Measurements from ENCODE around the gene MYO3B.

The MYO3B gene

DNA sequence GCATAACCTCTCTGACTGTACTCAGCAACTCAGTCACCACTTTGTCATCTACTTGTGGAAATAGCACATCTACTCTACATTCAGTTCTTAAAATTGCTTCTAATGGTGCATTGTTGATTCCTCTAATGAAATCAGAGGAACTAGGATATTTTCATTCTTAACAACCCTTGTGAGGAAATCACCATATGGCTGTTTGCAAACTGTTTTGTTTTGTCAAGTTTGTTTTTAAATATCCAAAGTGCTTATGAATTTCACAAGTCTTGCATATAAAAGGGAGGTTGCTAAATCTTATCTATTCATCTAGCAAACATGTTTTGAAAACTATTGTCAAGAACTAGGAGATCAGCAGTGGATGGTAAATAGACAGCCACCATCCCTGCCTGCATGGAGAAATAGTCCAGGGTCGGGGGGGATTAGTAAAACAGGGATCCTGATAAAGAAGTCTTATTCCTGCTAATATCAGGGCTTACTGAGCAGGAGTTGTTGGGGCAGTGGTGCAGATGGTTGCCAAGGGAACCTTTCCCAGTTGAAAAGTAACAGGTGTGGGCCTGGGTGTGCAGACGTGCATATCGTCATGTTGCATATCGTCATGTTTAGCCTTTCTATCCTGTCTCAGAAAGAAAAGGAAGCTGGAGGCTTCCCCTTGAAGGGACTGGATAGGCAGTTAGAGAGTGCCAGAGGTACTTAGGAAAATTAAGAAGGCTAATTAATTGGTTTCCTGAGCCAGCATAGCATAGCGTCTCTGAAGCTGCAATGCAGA is 7.5 kb upstream of the MYO3B start:
- H4K20me1 ChIP-seq (ENCODE audit: insufficient read depth, low read length) = no peaks in the 10 kb centered on the region
- no peak overlapping the region for H2AFZ ChIP-seq (ENCODE audit: low read depth, low read length)
- H3K9me3 ChIP-seq (ENCODE audit: insufficient read depth, low read length) = no peaks in the 10 kb centered on the region
- 0 out of 2 replicates have a peak overlapping the region, but pooled peaks have one; percentile 6 for H3K4me2 ChIP-seq (ENCODE audit: low read length)
- no peak overlapping the region for H3K4me3 ChIP-seq (ENCODE audit: low read length)
- no peaks in the 10 kb centered on the region for H3K36me3 ChIP-seq (replicated peaks; ENCODE audit: low read depth, low read length)
- TF ChIP-seq, protein P1, sequence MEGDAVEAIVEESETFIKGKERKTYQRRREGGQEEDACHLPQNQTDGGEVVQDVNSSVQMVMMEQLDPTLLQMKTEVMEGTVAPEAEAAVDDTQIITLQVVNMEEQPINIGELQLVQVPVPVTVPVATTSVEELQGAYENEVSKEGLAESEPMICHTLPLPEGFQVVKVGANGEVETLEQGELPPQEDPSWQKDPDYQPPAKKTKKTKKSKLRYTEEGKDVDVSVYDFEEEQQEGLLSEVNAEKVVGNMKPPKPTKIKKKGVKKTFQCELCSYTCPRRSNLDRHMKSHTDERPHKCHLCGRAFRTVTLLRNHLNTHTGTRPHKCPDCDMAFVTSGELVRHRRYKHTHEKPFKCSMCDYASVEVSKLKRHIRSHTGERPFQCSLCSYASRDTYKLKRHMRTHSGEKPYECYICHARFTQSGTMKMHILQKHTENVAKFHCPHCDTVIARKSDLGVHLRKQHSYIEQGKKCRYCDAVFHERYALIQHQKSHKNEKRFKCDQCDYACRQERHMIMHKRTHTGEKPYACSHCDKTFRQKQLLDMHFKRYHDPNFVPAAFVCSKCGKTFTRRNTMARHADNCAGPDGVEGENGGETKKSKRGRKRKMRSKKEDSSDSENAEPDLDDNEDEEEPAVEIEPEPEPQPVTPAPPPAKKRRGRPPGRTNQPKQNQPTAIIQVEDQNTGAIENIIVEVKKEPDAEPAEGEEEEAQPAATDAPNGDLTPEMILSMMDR (IDR thresholded peaks at IDR 0.05; ENCODE audit: low read depth, low read length) = no peak
- no peaks in the 10 kb centered on the region for H3K79me2 ChIP-seq (ENCODE audit: low read length)
- H3K4me1 ChIP-seq (ENCODE audit: low read length) = peaks cover 18% of the 10 kb centered on the region
- no peak overlapping the region for H3K9ac ChIP-seq (ENCODE audit: low read length)
- 0 out of 2 replicates have a peak, but pooled peaks cover 3% of the 10 kb centered on the region for H3K27me3 ChIP-seq (ENCODE audit: low read depth, low read length)
- no peak overlapping the region for H3K27ac ChIP-seq (ENCODE audit: low read length)

DNA sequence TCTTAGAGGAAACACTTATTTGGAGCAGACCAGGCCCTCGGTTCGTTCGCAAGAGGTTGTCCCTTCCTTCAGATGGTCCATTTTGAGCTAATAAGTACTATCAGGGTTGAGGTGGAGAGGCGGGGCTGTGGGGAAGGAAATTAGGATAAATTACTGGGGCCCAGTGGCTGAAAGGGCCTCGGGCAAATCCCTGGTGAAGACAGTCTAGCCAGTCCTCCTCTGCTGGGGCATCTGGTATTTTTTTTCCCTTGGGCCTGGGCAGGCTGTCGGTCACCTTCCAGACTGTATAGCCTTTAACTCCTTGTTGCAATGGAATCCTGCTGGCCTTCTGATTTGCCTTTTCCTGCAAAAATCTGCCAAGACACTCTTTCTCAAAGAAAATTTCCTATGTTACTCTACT is 1.7 kb upstream of the MYO3B start:
- Histone ChIP-seq H3K4me2 (ENCODE audit: low read length) (peak overlapping the region; percentile 91; the same call in 1 of the 2 replicates), H2AFZ (ENCODE audit: low read depth, low read length) (no peak overlapping the region), H3K36me3 (replicated peaks; ENCODE audit: low read depth, low read length) (no peaks in the 10 kb centered on the region), H3K9me3 (ENCODE audit: insufficient read depth, low read length) (no peaks in the 10 kb centered on the region), H3K27me3 (ENCODE audit: low read depth, low read length) (no peaks in the 10 kb centered on the region), H3K27ac (ENCODE audit: low read length) (no peak overlapping the region), H3K4me1 (ENCODE audit: low read length) (peaks cover 55% of the 10 kb centered on the region), H3K4me3 (ENCODE audit: low read length) (no peak overlapping the region), H3K9ac (ENCODE audit: low read length) (no peak overlapping the region), H4K20me1 (ENCODE audit: insufficient read depth, low read length) (no peaks in the 10 kb centered on the region), H3K79me2 (ENCODE audit: low read length) (no peaks in the 10 kb centered on the region)
- TF ChIP-seq EZH2phosphoT487 (IDR thresholded peaks at IDR 0.05; ENCODE audit: low read depth) = no peak
- TF ChIP-seq, protein P1 (IDR thresholded peaks at IDR 0.05; ENCODE audit: low read depth, low read length) = no peak

DNA sequence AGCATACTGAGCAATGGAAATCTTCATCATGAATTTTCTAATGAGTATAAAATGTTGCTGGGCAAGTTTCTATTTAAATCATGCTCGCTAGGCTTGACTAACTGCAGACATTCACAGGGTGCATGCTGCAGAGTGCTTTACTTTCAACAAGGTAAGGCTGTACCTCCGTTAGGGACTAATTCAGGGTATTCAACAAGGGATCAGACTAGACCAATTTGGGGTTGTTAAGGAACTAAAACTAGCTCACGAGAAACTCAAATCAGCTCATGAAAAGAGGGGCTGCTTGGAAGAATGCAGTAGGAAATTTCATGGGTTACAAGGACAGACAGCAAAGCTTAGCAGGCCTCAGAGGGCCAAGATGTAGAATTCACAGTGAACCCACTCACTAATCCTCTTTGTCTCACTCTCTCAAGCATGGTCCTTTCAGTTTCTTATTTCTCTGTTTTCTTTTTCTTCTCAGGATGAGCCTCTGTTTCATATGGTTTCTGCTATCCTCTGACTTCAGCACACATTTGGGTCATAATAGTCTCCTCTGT is 2.2 kb downstream of the MYO3B start:
- Histone ChIP-seq H3K36me3 (replicated peaks; ENCODE audit: low read depth, low read length) (no peaks in the 10 kb centered on the region), H4K20me1 (ENCODE audit: insufficient read depth, low read length) (no peaks in the 10 kb centered on the region), H3K9ac (ENCODE audit: low read length) (peak overlapping the region; percentile 45), H3K79me2 (ENCODE audit: low read length) (no peaks in the 10 kb centered on the region), H2AFZ (ENCODE audit: low read depth, low read length) (peak overlapping the region; percentile 23; the same call in 1 of the 2 replicates), H3K4me3 (ENCODE audit: low read length) (peak overlapping the region; percentile 52), H3K4me2 (ENCODE audit: low read length) (peak overlapping the region; percentile 91), H3K27ac (ENCODE audit: low read length) (peak overlapping the region; percentile 91), H3K4me1 (ENCODE audit: low read length) (peaks cover 61% of the 10 kb centered on the region), H3K27me3 (ENCODE audit: low read depth, low read length) (no peaks in the 10 kb centered on the region), H3K9me3 (ENCODE audit: insufficient read depth, low read length) (0 out of 2 replicates have a peak, but pooled peaks cover under 1% of the 10 kb centered on the region)
- TF ChIP-seq EZH2phosphoT487 (IDR thresholded peaks at IDR 0.05; ENCODE audit: low read depth) = no peak
- TF ChIP-seq, protein P1 (IDR thresholded peaks at IDR 0.05; ENCODE audit: low read depth, low read length) = no peak

DNA sequence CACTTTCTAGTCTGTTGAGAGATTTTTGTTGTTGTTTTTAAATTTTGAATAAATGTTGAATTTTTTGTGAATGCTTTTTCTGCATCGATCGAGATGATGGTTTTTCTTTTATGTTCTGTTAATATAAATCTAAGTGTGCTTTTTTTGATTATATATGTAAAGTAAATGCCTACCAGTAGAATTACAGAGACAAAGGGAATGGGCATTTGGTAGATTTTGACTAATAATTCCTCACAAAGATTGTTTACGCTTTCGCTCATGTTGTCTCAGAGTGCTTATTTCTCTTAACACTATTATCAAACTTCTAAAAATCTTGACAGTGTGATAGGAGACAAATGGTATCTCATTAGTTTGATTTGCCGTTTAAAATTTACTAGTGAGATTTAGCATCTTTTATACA is 3.7 kb downstream of the MYO3B start:
- peak overlapping the region; percentile 3; the same call in 1 of the 2 replicates for H3K4me3 ChIP-seq (ENCODE audit: low read length)
- H3K36me3 ChIP-seq (replicated peaks; ENCODE audit: low read depth, low read length) = no peaks in the 10 kb centered on the region
- H3K9ac ChIP-seq (ENCODE audit: low read length) = no peak overlapping the region
- 0 out of 2 replicates have a peak overlapping the region, but pooled peaks have one; percentile 2 for H2AFZ ChIP-seq (ENCODE audit: low read depth, low read length)
- no peaks in the 10 kb centered on the region for H3K79me2 ChIP-seq (ENCODE audit: low read length)
- H3K27ac ChIP-seq (ENCODE audit: low read length) = peak overlapping the region; percentile 91; the same call in 1 of the 2 replicates
- TF ChIP-seq EZH2phosphoT487 (IDR thresholded peaks at IDR 0.05; ENCODE audit: low read depth) = no peak
- TF ChIP-seq, protein P1 (IDR thresholded peaks at IDR 0.05; ENCODE audit: low read depth, low read length) = no peak
- H3K9me3 ChIP-seq (ENCODE audit: insufficient read depth, low read length) = peaks cover 5% of the 10 kb centered on the region; the same call in 1 of the 2 replicates
- H3K27me3 ChIP-seq (ENCODE audit: low read depth, low read length) = no peaks in the 10 kb centered on the region
- H3K4me1 ChIP-seq (ENCODE audit: low read length) = peaks cover 51% of the 10 kb centered on the region
- peak overlapping the region; percentile 31 for H3K4me2 ChIP-seq (ENCODE audit: low read length)
- H4K20me1 ChIP-seq (ENCODE audit: insufficient read depth, low read length) = no peaks in the 10 kb centered on the region
